Neural cell (in vitro differentiated cells): ENCODE data around the gene OR5K3. TPM values are rescaled to one million over a fixed set of nuclear protein-coding genes. Genes with fewer than 3 reads are reported as not detected.

Experiments used
- H2AFZ ChIP-seq: fragments of 200-600, 300-800 bp; sonication (generic), shearing (Covaris generic); 2 replicates; pipeline ENCODE4 v1.6.0; 2014; ENCODE audit warnings: low read depth, mild to moderate bottlenecking, antibody characterized with exemption, low read length, moderate library complexity
- H3F3A ChIP-seq: fragments of 200-600 bp; shearing (Covaris generic); 2 replicates; pipeline ENCODE4 v1.6.1; 2016; ENCODE audit warnings: mild to moderate bottlenecking, moderate library complexity, mixed read lengths, antibody characterized with exemption, low read length; ENCODE audit not compliant: insufficient read depth, poor library complexity, severe bottlenecking
- H3K27ac ChIP-seq: fragments of 200-600, 300-800 bp; sonication (generic), shearing (Covaris generic); 2 replicates; pipeline ENCODE4 v1.5.1; 2014; ENCODE audit warnings: mild to moderate bottlenecking, low read length, moderate library complexity
- H3K27me3 ChIP-seq: fragments of 300-800, 200-600 bp; sonication (generic), shearing (Covaris generic); 2 replicates; pipeline ENCODE4 v1.6.0; 2014; ENCODE audit warnings: mild to moderate bottlenecking, low read depth, low read length, moderate library complexity; ENCODE audit not compliant: insufficient read depth
- H3K36me3 ChIP-seq: fragments of 300-800, 200-600 bp; sonication (generic), shearing (Covaris generic); 2 replicates; pipeline ENCODE4 v1.5.1; 2014; ENCODE audit warnings: mild to moderate bottlenecking, antibody characterized with exemption, low read length, moderate library complexity; ENCODE audit not compliant: insufficient read depth
- H3K4me2 ChIP-seq: fragments of 300-800, 200-600 bp; sonication (generic), shearing (Covaris generic); 2 replicates; pipeline ENCODE4 v1.6.0; 2014; ENCODE audit warnings: mild to moderate bottlenecking, low read length
- H3K4me3 ChIP-seq: fragments of 300-800, 200-600 bp; sonication (generic), shearing (Covaris generic); 2 replicates; pipeline ENCODE4 v1.5.1; 2014; ENCODE audit warnings: mild to moderate bottlenecking, low read length, moderate library complexity
- H3K79me2 ChIP-seq: fragments of 200-600 bp; shearing (Covaris generic); replicated peaks from 2 replicates; pipeline ENCODE4 v1.6.0; 2014; ENCODE audit warnings: mild to moderate bottlenecking, low read length, moderate library complexity; ENCODE audit not compliant: insufficient read depth
- H3K9ac ChIP-seq: fragments of 300-800, 200-600 bp; sonication (generic), shearing (Covaris generic); 2 replicates; pipeline ENCODE4 v1.6.1; 2016; ENCODE audit warnings: mild to moderate bottlenecking, low read length, mixed read lengths
- H3K9me2 ChIP-seq: fragments of 200-600 bp; shearing (Covaris generic); 2 replicates; pipeline ENCODE4 v1.6.1; 2016; ENCODE audit warnings: mild to moderate bottlenecking, low read length, mixed read lengths; ENCODE audit not compliant: insufficient read depth
- H3K9me3 ChIP-seq: fragments of 200-600, 300-800 bp; sonication (generic), shearing (Covaris generic); 2 replicates; pipeline ENCODE4 v1.6.1; 2016; ENCODE audit warnings: mild to moderate bottlenecking, mixed run types, low read length, moderate library complexity, mixed read lengths
- H4K20me1 ChIP-seq: fragments of 200-600 bp; shearing (Covaris generic); 2 replicates; pipeline ENCODE4 v1.6.1; 2016; ENCODE audit warnings: mild to moderate bottlenecking, mixed run types; ENCODE audit not compliant: insufficient read depth
- EP300 ChIP-seq: fragments of 450-650 bp; conservative IDR thresholded peaks from 2 replicates; pipeline ENCODE4 v1.6.1; 2014; ENCODE audit warnings: antibody characterized with exemption, mild to moderate bottlenecking, moderate library complexity; ENCODE audit not compliant: poor library complexity, severe bottlenecking
- EZH2 ChIP-seq: fragments of 200-600, 300-800 bp; shearing (Covaris generic), sonication (generic); IDR thresholded peaks from 2 replicates; pipeline ENCODE4 v1.6.1; 2014; ENCODE audit warnings: antibody characterized with exemption, low read length, borderline replicate concordance, mild to moderate bottlenecking; ENCODE audit not compliant: insufficient read depth, poor library complexity, severe bottlenecking
- MXI1 ChIP-seq: fragments of 450-650 bp; conservative IDR thresholded peaks from 2 replicates; pipeline ENCODE4 v1.6.1; 2014; ENCODE audit warnings: antibody characterized with exemption, mild to moderate bottlenecking; ENCODE audit not compliant: poor library complexity, severe bottlenecking
- POLR2AphosphoS5 ChIP-seq: IDR thresholded peaks from 2 replicates; pipeline ENCODE4 v1.6.1; 2012
- RAD21 ChIP-seq: fragments of 450-650 bp; conservative IDR thresholded peaks from 2 replicates; pipeline ENCODE4 v1.6.1; 2014; ENCODE audit warnings: antibody characterized with exemption, mild to moderate bottlenecking, moderate library complexity
- SMC3 ChIP-seq: fragments of 450-650 bp; conservative IDR thresholded peaks from 2 replicates; pipeline ENCODE4 v1.6.1; 2014; ENCODE audit warnings: antibody characterized with exemption, mild to moderate bottlenecking, moderate library complexity; ENCODE audit not compliant: poor library complexity
- TAF1 ChIP-seq: IDR thresholded peaks from 2 replicates; pipeline ENCODE4 v1.6.1; 2012; ENCODE audit warnings: low read depth
- polyA plus RNA-seq: library from polyadenylated mRNA; depleted of rRNA; stranded (reverse); fragments of >200 nt; gene quantifications from 2 replicates; pipeline ENCODE4 v1.2.3, GENCODE V29; 2014
- TF ChIP-seq, protein P1 (sequence below): IDR thresholded peaks from 2 replicates; pipeline ENCODE4 v1.6.1; 2012; ENCODE audit warnings: borderline replicate concordance
- TF ChIP-seq, protein P2 (sequence below): fragments of 450-650 bp; IDR thresholded peaks from 2 replicates; pipeline ENCODE4 v1.5.1; 2014; ENCODE audit warnings: antibody characterized with exemption, mild to moderate bottlenecking, moderate library complexity; ENCODE audit not compliant: poor library complexity, severe bottlenecking

Gene OR5K3
- polyA plus RNA-seq, 1 donor from 2014 or later = not detected

DNA sequence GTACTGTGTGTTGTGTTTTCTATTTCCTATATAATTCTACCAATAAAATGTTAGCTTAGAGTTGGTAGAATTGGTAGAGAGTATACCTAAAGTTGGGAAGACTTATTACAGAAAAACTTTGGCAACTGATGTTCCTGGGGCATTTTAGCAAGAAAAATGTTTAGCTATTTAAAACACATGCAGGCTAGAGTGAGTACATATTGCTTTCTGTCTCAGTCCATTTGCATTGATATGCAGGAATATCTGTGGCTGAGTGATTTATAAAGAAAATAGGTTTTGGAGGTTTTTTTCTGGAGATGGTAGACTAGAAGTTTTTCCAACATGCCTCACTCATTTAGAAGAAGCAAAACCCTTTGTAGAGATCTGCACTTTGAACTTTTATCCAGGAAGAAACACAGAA is 42.1 kb downstream of the OR5K3 start:
- H4K20me1 ChIP-seq = no peaks in the 10 kb centered on the region
- H3K27me3 ChIP-seq = no peaks in the 10 kb centered on the region
- no peaks in the 10 kb centered on the region for H3F3A ChIP-seq
- no peaks in the 10 kb centered on the region for H3K9me3 ChIP-seq
- H3K36me3 ChIP-seq = no peaks in the 10 kb centered on the region
- no peak overlapping the region for H3K4me3 ChIP-seq
- no peak overlapping the region for H3K4me2 ChIP-seq
- H3K9me2 ChIP-seq = no peaks in the 10 kb centered on the region
- H3K79me2 ChIP-seq = no peaks in the 10 kb centered on the region
- H3K9ac ChIP-seq = no peak overlapping the region
- TF ChIP-seq, protein P1, sequence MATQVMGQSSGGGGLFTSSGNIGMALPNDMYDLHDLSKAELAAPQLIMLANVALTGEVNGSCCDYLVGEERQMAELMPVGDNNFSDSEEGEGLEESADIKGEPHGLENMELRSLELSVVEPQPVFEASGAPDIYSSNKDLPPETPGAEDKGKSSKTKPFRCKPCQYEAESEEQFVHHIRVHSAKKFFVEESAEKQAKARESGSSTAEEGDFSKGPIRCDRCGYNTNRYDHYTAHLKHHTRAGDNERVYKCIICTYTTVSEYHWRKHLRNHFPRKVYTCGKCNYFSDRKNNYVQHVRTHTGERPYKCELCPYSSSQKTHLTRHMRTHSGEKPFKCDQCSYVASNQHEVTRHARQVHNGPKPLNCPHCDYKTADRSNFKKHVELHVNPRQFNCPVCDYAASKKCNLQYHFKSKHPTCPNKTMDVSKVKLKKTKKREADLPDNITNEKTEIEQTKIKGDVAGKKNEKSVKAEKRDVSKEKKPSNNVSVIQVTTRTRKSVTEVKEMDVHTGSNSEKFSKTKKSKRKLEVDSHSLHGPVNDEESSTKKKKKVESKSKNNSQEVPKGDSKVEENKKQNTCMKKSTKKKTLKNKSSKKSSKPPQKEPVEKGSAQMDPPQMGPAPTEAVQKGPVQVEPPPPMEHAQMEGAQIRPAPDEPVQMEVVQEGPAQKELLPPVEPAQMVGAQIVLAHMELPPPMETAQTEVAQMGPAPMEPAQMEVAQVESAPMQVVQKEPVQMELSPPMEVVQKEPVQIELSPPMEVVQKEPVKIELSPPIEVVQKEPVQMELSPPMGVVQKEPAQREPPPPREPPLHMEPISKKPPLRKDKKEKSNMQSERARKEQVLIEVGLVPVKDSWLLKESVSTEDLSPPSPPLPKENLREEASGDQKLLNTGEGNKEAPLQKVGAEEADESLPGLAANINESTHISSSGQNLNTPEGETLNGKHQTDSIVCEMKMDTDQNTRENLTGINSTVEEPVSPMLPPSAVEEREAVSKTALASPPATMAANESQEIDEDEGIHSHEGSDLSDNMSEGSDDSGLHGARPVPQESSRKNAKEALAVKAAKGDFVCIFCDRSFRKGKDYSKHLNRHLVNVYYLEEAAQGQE = no peak
- TF ChIP-seq EZH2 (no peak), POLR2AphosphoS5 (no peak), MXI1 (no peak), EP300 (no peak), TAF1 (no peak), SMC3 (no peak), RAD21 (no peak)
- TF ChIP-seq, protein P2, sequence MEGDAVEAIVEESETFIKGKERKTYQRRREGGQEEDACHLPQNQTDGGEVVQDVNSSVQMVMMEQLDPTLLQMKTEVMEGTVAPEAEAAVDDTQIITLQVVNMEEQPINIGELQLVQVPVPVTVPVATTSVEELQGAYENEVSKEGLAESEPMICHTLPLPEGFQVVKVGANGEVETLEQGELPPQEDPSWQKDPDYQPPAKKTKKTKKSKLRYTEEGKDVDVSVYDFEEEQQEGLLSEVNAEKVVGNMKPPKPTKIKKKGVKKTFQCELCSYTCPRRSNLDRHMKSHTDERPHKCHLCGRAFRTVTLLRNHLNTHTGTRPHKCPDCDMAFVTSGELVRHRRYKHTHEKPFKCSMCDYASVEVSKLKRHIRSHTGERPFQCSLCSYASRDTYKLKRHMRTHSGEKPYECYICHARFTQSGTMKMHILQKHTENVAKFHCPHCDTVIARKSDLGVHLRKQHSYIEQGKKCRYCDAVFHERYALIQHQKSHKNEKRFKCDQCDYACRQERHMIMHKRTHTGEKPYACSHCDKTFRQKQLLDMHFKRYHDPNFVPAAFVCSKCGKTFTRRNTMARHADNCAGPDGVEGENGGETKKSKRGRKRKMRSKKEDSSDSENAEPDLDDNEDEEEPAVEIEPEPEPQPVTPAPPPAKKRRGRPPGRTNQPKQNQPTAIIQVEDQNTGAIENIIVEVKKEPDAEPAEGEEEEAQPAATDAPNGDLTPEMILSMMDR = no peak
- H3K27ac ChIP-seq = no peak overlapping the region
- no peak overlapping the region for H2AFZ ChIP-seq

DNA sequence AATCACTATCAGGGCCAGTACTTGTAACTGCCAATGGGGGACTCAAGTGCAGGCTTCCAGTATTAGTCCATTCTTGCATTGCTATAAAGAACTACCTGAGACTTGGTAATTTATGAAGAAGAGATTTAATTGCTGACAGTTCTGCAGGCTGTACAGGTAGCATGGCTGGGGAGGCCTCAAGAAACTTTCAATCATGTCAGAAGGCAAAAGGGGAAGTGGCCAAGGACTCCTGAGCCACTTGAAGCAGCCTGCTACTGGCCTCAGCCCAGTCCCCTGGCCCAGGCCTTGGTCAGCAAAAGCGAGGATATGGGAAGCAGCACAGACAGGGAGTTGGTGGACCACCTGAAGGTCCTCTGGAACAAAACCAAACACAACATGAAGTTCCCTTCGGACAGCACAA is 43.3 kb downstream of the OR5K3 start:
- no peaks in the 10 kb centered on the region for H3F3A ChIP-seq
- TF ChIP-seq MXI1 (no peak), TAF1 (no peak), EP300 (no peak), EZH2 (no peak)
- TF ChIP-seq, protein P1 = no peak
- H4K20me1 ChIP-seq = no peaks in the 10 kb centered on the region
- no peak overlapping the region for H3K27ac ChIP-seq
- no peaks in the 10 kb centered on the region for H3K79me2 ChIP-seq
- H3K9me2 ChIP-seq = no peaks in the 10 kb centered on the region
- no peak overlapping the region for H3K9ac ChIP-seq
- no peak overlapping the region for H3K4me3 ChIP-seq
- H3K9me3 ChIP-seq = no peaks in the 10 kb centered on the region
- no peaks in the 10 kb centered on the region for H3K27me3 ChIP-seq
- H3K36me3 ChIP-seq = no peaks in the 10 kb centered on the region
- H2AFZ ChIP-seq = no peak overlapping the region
- no peak overlapping the region for H3K4me2 ChIP-seq
